DOHH2 (cell line): ENCODE measurements around the gene OR10H2.

Source experiments
- H3F3A ChIP-seq: fragments of 200-600 bp; sonication (generic), shearing (Covaris generic); 2 replicates; pipeline ENCODE4 v1.6.0; 2016; ENCODE audit warnings: antibody characterized with exemption, mild to moderate bottlenecking; ENCODE audit not compliant: control insufficient read depth, insufficient read depth
- H3K27ac ChIP-seq: fragments of 200-600 bp; sonication (generic); 2 replicates; pipeline ENCODE4 v1.5.1; 2014; ENCODE audit warnings: low read depth, mild to moderate bottlenecking, low read length, moderate library complexity
- H3K27me3 ChIP-seq: fragments of 200-600 bp; sonication (generic); 2 replicates; pipeline ENCODE4 v1.6.1; 2014; ENCODE audit warnings: mild to moderate bottlenecking, low read length, mixed read lengths; ENCODE audit not compliant: control insufficient read depth
- H3K36me3 ChIP-seq: fragments of 200-600 bp; sonication (generic); 2 replicates; pipeline ENCODE4 v1.6.1; 2014; ENCODE audit warnings: mild to moderate bottlenecking, low read length, moderate library complexity, mixed read lengths; ENCODE audit not compliant: control insufficient read depth
- H3K4me1 ChIP-seq: fragments of 200-600 bp; sonication (generic); 2 replicates; pipeline ENCODE4 v1.6.1; 2014; ENCODE audit warnings: mild to moderate bottlenecking, low read length, mixed read lengths; ENCODE audit not compliant: control insufficient read depth
- H3K4me2 ChIP-seq: fragments of 200-600 bp; sonication (generic); 2 replicates; pipeline ENCODE4 v1.6.0; 2014; ENCODE audit warnings: mild to moderate bottlenecking, low read length, moderate library complexity
- H3K4me3 ChIP-seq: fragments of 200-600 bp; sonication (generic); 2 replicates; pipeline ENCODE4 v1.5.1; 2014; ENCODE audit warnings: mild to moderate bottlenecking, low read length, mixed read lengths
- H3K79me2 ChIP-seq: fragments of 200-600 bp; sonication (generic); 2 replicates; pipeline ENCODE4 v1.6.1; 2014; ENCODE audit warnings: mild to moderate bottlenecking, low read length, mixed read lengths; ENCODE audit not compliant: control insufficient read depth
- H3K9me2 ChIP-seq: fragments of 200-600 bp; sonication (generic); replicated peaks from 2 replicates; pipeline ENCODE4 v1.6.1; 2014; ENCODE audit warnings: mild to moderate bottlenecking, low read length, mixed read lengths; ENCODE audit not compliant: control insufficient read depth
- H3K9me3 ChIP-seq: fragments of 200-600 bp; sonication (generic); 2 replicates; pipeline ENCODE4 v1.6.1; 2014; ENCODE audit warnings: antibody characterized with exemption, low read length, mixed read lengths; ENCODE audit not compliant: control insufficient read depth, insufficient read depth
- H4K20me1 ChIP-seq: fragments of 200-600 bp; sonication (generic); 2 replicates; pipeline ENCODE4 v1.6.0; 2014; ENCODE audit warnings: low read depth, mild to moderate bottlenecking, antibody characterized with exemption, low read length, moderate library complexity; ENCODE audit not compliant: control insufficient read depth, insufficient read depth
- EZH2phosphoT487 ChIP-seq: fragments of 200-600 bp; sonication (generic); IDR thresholded peaks from 2 replicates; pipeline ENCODE4 v1.6.1; 2017; ENCODE audit warnings: borderline replicate concordance, mild to moderate bottlenecking, antibody characterized with exemption, low read length, moderate library complexity, mixed read lengths
- TF ChIP-seq, protein P1 (sequence below): fragments of 200-600 bp; sonication (generic); IDR thresholded peaks from one replicate; pipeline ENCODE4 v1.5.1; 2014; ENCODE audit warnings: antibody characterized with exemption, mild to moderate bottlenecking, low read depth, low read length; ENCODE audit not compliant: poor library complexity, severe bottlenecking

Gene OR10H2

DNA sequence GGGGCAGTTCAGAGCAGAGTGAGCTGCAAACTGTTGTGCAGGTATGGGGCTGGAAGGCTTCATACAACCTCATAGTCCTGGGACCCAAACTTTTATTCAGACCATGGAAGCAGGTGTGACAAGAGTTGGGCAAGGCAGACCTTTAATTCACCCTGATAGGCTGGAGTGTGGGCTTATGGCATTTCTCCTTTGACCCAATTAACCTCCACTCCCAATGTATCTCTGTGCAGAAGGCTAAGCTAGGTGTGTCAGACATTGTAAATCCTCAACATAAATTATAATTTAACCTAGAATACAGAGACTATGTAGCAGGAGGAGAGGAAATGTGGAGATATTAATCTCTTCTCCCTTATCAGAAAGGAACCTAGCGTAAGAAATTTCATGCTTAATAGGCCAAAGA is 12.2 kb upstream of the OR10H2 start:
- Histone ChIP-seq H3K27me3 (0 out of 2 replicates have a peak, but pooled peaks cover 2% of the 10 kb centered on the region), H3K79me2 (no peaks in the 10 kb centered on the region), H3F3A (no peaks in the 10 kb centered on the region), H4K20me1 (no peaks in the 10 kb centered on the region), H3K36me3 (no peaks in the 10 kb centered on the region), H3K4me1 (no peaks in the 10 kb centered on the region), H3K9me3 (no peaks in the 10 kb centered on the region), H3K4me2 (no peak overlapping the region), H3K4me3 (no peak overlapping the region), H3K27ac (no peak overlapping the region), H3K9me2 (no peaks in the 10 kb centered on the region)
- TF ChIP-seq, protein P1, sequence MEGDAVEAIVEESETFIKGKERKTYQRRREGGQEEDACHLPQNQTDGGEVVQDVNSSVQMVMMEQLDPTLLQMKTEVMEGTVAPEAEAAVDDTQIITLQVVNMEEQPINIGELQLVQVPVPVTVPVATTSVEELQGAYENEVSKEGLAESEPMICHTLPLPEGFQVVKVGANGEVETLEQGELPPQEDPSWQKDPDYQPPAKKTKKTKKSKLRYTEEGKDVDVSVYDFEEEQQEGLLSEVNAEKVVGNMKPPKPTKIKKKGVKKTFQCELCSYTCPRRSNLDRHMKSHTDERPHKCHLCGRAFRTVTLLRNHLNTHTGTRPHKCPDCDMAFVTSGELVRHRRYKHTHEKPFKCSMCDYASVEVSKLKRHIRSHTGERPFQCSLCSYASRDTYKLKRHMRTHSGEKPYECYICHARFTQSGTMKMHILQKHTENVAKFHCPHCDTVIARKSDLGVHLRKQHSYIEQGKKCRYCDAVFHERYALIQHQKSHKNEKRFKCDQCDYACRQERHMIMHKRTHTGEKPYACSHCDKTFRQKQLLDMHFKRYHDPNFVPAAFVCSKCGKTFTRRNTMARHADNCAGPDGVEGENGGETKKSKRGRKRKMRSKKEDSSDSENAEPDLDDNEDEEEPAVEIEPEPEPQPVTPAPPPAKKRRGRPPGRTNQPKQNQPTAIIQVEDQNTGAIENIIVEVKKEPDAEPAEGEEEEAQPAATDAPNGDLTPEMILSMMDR = no peak
- TF ChIP-seq EZH2phosphoT487 = no peak

DNA sequence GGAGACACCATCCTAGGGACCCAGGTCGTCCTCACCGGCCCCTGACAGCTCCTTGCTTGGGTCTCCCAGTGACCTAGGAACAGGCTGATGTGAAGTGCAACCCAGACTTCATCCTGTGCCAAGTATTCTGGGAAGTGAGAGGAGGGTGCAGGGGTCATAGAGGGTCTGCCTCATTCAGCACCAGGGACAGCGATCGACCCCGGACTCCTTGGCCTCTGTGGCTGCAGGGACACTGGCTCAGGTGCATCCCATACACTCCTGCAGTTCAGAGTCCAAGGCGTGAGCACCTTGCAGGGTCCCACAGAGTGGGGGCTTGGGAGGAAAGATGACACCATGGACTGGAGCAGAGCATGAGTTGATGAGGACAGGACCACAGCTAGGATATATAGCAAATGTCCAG is 10.0 kb upstream of the OR10H2 start:
- no peaks in the 10 kb centered on the region for H4K20me1 ChIP-seq
- no peak overlapping the region for H3K4me3 ChIP-seq
- H3F3A ChIP-seq = no peaks in the 10 kb centered on the region
- H3K4me2 ChIP-seq = no peak overlapping the region
- no peaks in the 10 kb centered on the region for H3K4me1 ChIP-seq
- H3K27ac ChIP-seq = no peak overlapping the region
- TF ChIP-seq EZH2phosphoT487 = no peak
- TF ChIP-seq, protein P1 = no peak
- H3K79me2 ChIP-seq = no peaks in the 10 kb centered on the region
- H3K36me3 ChIP-seq = no peaks in the 10 kb centered on the region
- H3K27me3 ChIP-seq = no peaks in the 10 kb centered on the region
- no peaks in the 10 kb centered on the region for H3K9me2 ChIP-seq
- H3K9me3 ChIP-seq = no peaks in the 10 kb centered on the region

DNA sequence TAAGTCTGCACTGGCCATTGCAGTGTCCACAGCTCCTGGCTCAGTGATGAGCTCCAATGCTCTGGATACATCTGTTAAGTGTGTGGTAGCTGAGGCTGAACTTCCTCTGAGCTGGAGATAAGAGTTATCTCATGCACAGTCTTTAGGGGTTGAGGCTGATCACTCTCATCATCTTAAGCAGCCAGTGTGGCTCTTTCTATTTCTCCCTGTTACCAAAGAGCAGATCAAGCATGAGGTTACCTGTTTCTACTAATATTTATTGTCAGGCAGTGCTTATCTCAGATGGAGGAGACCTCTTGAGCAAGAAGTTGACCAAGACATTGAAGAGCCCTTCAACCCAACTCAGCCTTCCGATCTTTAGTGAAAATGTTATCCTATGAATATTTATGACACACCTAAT is 6.6 kb upstream of the OR10H2 start:
- TF ChIP-seq, protein P1 = no peak
- no peak for TF ChIP-seq EZH2phosphoT487
- Histone ChIP-seq H3K27ac (no peak overlapping the region), H3K9me2 (no peaks in the 10 kb centered on the region), H3K36me3 (no peaks in the 10 kb centered on the region), H3K4me2 (no peak overlapping the region), H3K9me3 (no peaks in the 10 kb centered on the region), H3K27me3 (no peaks in the 10 kb centered on the region), H3K4me1 (no peaks in the 10 kb centered on the region), H3F3A (no peaks in the 10 kb centered on the region), H4K20me1 (no peaks in the 10 kb centered on the region), H3K4me3 (no peak overlapping the region), H3K79me2 (no peaks in the 10 kb centered on the region)

DNA sequence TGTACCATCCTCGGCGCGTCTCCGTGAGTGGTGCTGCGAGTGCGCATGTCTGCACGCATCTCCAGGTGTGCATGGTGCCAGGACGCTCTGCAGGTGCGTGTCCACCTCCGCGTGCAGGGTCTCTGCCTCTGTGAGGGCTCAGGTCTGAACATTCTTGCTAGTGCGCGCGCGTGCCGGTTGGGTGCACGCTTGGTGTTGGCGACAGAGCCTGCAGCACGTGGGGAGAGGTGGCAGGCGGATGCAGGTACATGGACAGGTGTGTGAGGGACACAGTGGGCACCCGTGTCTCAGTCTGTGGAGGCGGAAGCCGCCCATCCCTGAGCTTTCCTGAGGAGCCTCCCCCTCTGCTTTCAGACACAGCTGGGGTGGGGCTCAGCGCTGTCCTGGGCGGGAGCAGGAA is 4.9 kb upstream of the OR10H2 start:
- no peaks in the 10 kb centered on the region for H4K20me1 ChIP-seq

More for the DNA sequence above, 4.9 kb upstream of the OR10H2 start:
- TF ChIP-seq EZH2phosphoT487 = no peak
- TF ChIP-seq, protein P1 = no peak
- Histone ChIP-seq H3K9me3 (no peaks in the 10 kb centered on the region), H3K27ac (no peak overlapping the region), H3K4me2 (no peak overlapping the region), H3K4me3 (no peak overlapping the region), H3K79me2 (no peaks in the 10 kb centered on the region), H3K4me1 (no peaks in the 10 kb centered on the region), H3F3A (no peaks in the 10 kb centered on the region), H3K27me3 (no peaks in the 10 kb centered on the region), H3K9me2 (no peaks in the 10 kb centered on the region), H3K36me3 (no peaks in the 10 kb centered on the region)
